Esophagus muscularis mucosa (tissue), 4 donors: ENCODE results near the gene GRK4. TPM values are rescaled to one million over a fixed set of nuclear protein-coding genes. Genes with fewer than 3 reads are reported as not detected.

Experiments
- DNase-seq: peaks from one replicate; pipeline ENCODE4 v3.0.0-alpha.2; 2017; ENCODE audit errors: extremely low spot score
- H3K27ac ChIP-seq, 4 donors: fragments of 200-600 bp; sonication (generic); replicated peaks in 1 of 4; 1 replicate in 3 of 4; 2 replicates in 1 of 4; pipeline ENCODE4 v1.5.1; 2016 to 2019; ENCODE audit warnings: mild to moderate bottlenecking in 1 of 4
- H3K27me3 ChIP-seq, 4 donors: fragments of 200-600 bp; sonication (generic); one replicate each; pipeline versions ENCODE4 v1.5.1 to v1.6.0; 2016 to 2019
- H3K36me3 ChIP-seq, 4 donors: fragments of 200-600 bp; sonication (generic); one replicate each; pipeline ENCODE4 v1.5.1; 2016 to 2019
- H3K4me1 ChIP-seq, 4 donors: fragments of 200-600 bp; sonication (generic); one replicate each; pipeline ENCODE4 v1.5.1; 2016 to 2019
- H3K4me3 ChIP-seq, 4 donors: fragments of 200-600 bp; sonication (generic); 1 replicate in 2 of 4; 2 replicates in 2 of 4; pipeline ENCODE4 v1.5.1; 2016 to 2019; ENCODE audit warnings: mild to moderate bottlenecking in 4 of 4, moderate library complexity in 1 of 4
- H3K9me3 ChIP-seq, 4 donors: fragments of 200-600 bp; sonication (generic); 1 replicate in 3 of 4; 2 replicates in 1 of 4; pipeline ENCODE4 v1.5.1; 2016 to 2019
- CTCF ChIP-seq, 3 experiments: fragments of 200-600 bp in 2 of 3; fragments of 450-650 bp in 1 of 3; sonication (generic) in 2 of 3; IDR thresholded peaks; one replicate each; pipeline ENCODE4 v1.5.1; 2017 to 2019; ENCODE audit warnings: antibody characterized with exemption in 3 of 3, mild to moderate bottlenecking in 2 of 3, moderate library complexity in 1 of 3
- EP300 ChIP-seq: sonication (generic); formaldehyde crosslinking; IDR thresholded peaks from one replicate; pipeline ENCODE4 v1.6.1; 2017; ENCODE audit warnings: antibody characterized with exemption
- POLR2A ChIP-seq: fragments of 450-650 bp; IDR thresholded peaks from one replicate; pipeline ENCODE4 v1.6.1; 2017; ENCODE audit warnings: antibody characterized with exemption, moderate library complexity, mild to moderate bottlenecking, low read depth
- POLR2AphosphoS5 ChIP-seq, 2 donors: sonication (generic); formaldehyde crosslinking; IDR thresholded peaks; one replicate each; pipeline ENCODE4 v1.6.1; 2017; ENCODE audit warnings: antibody characterized with exemption in 2 of 2
- WGBS: methylation state at CpG from one replicate; pipeline ENCODE4 v1.1.5; 2018; 5-methylcytosine and 5-hydroxymethylcytosine counted together
- intact Hi-C: fragments of 100-400 bp; cut with DNase I; formaldehyde crosslinking; loops from one replicate; pipeline ENCODE4 v1.15.1; 2023
- total RNA-seq, 4 donors: library from RNA; depleted of rRNA; stranded (reverse); fragments of >200 nt; gene quantifications; one replicate each; pipeline versions ENCODE4 v1.1.0 to v1.2.1, GENCODE V29; 2016

The GRK4 gene
- total RNA-seq, 4 donors from 2014 or later: 4.8 to 8.0 (median 6.4) TPM

- Histone ChIP-seq H3K4me1 (peaks cover 31 to 35% (median 34%) of the 10 kb centered on the region in 4 donors), H3K9me3 (no peaks in the 10 kb centered on the region), H3K27ac (no peak overlapping the region), H3K4me3 (no peak overlapping the region), H3K36me3 (peaks cover 37 to 85% (median 82%) of the 10 kb centered on the region in 4 donors), H3K27me3 (no peaks in the 10 kb centered on the region)
- intact Hi-C loops: no loop called here
- 85% methylated on average over 27 of the region's 32 CpGs for WGBS
- peak in 1 of 2 donors; percentile 30 for TF ChIP-seq POLR2AphosphoS5 (IDR thresholded peaks at IDR 0.05)
- TF ChIP-seq POLR2A: no peak
- TF ChIP-seq EP300: no peak
- no peak for DNase-seq
Measured at GRCh38 chr4:2928242-2929176, 34.9 kb upstream of the GRK4 start.

- TF ChIP-seq POLR2AphosphoS5 (IDR thresholded peaks at IDR 0.05) (no peak), POLR2A (no peak), EP300 (no peak), CTCF (IDR thresholded peaks at IDR 0.05) (no peak)
- DNase-seq: no peak
Measured at GRCh38 chr4:2929469-2929868, 33.9 kb upstream of the GRK4 start.

GRCh38 chr4:2930135-2930757, 33.1 kb upstream of the GRK4 start:
- Histone ChIP-seq H3K36me3 (peaks cover 34 to 68% (median 64%) of the 10 kb centered on the region in 4 donors), H3K27me3 (no peaks in the 10 kb centered on the region), H3K4me3 (no peak overlapping the region), H3K4me1 (peaks cover 36 to 44% (median 41%) of the 10 kb centered on the region in 4 donors), H3K9me3 (no peaks in the 10 kb centered on the region), H3K27ac (peak overlapping the region; percentile 80 to 96 (median 94))
- no peak for TF ChIP-seq EP300
- no peak for TF ChIP-seq POLR2AphosphoS5 (IDR thresholded peaks at IDR 0.05)
- TF ChIP-seq CTCF (IDR thresholded peaks at IDR 0.05): no peak
- TF ChIP-seq POLR2A: no peak
- DNase-seq: no peak
- 75% methylated on average over 9 of the region's 12 CpGs for WGBS
- intact Hi-C loops: loop anchor here (10.0 kb wide), 1 partner anchor 165 kb away; no protein-coding TSS in a partner anchor

More at GRCh38 chr4:2929469-2929868, 33.9 kb upstream of the GRK4 start:
- H3K36me3 ChIP-seq: peaks cover 34 to 75% (median 72%) of the 10 kb centered on the region in 4 donors
- intact Hi-C loops: no loop called here
- no peaks in the 10 kb centered on the region for H3K9me3 ChIP-seq
- 90% methylated on average over 14 of the region's 16 CpGs for WGBS
- peaks cover 36 to 41% (median 39%) of the 10 kb centered on the region in 4 donors for H3K4me1 ChIP-seq
- no peak overlapping the region for H3K4me3 ChIP-seq
- no peak overlapping the region for H3K27ac ChIP-seq
- no peaks in the 10 kb centered on the region for H3K27me3 ChIP-seq

- DNase-seq: no peak
- intact Hi-C loops: loop anchor here (10.0 kb wide), 1 partner anchor 166 kb away; no protein-coding TSS in a partner anchor
- Histone ChIP-seq H3K4me3 (no peak overlapping the region), H3K36me3 (peaks cover 32 to 61% (median 58%) of the 10 kb centered on the region in 4 donors), H3K9me3 (no peaks in the 10 kb centered on the region), H3K4me1 (peaks cover 42 to 50% (median 48%) of the 10 kb centered on the region in 4 donors), H3K27ac (peak overlapping the region; percentile 80 to 96 (median 94)), H3K27me3 (no peaks in the 10 kb centered on the region)
- 75% methylated on average over 23 of the region's 34 CpGs for WGBS
- no peak for TF ChIP-seq POLR2A
- TF ChIP-seq EP300: no peak
- TF ChIP-seq POLR2AphosphoS5 (IDR thresholded peaks at IDR 0.05): peak; percentile 20 to 23
- no peak for TF ChIP-seq CTCF (IDR thresholded peaks at IDR 0.05)
Measured at GRCh38 chr4:2930758-2931511, 32.4 kb upstream of the GRK4 start.
